Activated CD8-positive, alpha-beta memory T cell treated with anti-CD3 and anti-CD28 coated beads for 1 hour (primary cell): ENCODE data around the gene CMTM8.

Experiments
- DNase-seq, 2 donors: peaks; one replicate each; pipeline ENCODE4 v3.0.0-alpha.2; 2020; ENCODE audit warnings: low read depth in 1 of 2; ENCODE audit errors: extremely low read depth in 1 of 2

CMTM8 gene

GRCh38 chr3:32405711-32406323 lies 167.3 kb downstream of the CMTM8 start:
- no peak for DNase-seq

GRCh38 chr3:32406486-32407408 lies 168.3 kb downstream of the CMTM8 start:
- DNase-seq, result no peak

DNA sequence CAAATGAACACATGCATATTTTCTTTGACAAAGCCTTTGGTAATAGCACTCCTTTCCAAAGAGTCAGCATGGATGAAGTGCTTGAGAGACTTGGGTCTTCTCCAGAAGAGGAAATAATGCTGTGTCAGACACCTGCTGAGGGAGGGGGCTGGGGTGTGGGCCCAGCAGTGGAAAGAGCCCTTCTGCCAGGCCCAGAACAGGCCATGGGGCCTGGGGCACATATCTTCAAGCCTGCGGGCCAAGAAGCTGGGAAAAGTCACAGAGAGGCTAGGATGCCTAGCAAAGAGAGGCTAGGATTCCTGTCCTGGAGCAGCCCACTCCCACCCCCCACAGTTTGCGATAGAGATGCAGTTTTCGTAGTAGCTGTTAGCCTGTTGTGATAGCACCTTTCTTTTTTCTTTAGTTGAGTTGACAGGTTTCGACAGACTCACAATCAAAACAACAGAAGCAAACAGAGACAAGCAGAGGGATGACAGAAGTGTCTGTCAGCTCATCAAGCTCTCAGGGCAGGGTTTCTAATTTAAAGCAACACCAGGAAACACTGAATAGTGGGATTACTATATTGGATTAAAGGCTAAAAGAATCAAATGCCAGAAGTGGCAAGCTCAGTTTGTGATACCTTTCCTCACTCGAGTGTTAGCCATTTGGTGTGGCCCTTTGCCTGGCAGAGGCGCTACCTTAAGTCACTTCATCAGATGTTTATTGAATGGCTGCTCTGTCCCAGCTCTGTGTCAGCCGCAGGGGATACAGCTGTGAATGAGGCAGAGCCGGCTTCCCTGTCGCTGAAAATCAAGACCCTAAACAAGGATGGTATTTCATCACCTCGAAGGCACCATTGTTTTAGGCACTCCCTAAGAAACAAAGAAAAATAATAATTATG lies 172.1 kb downstream of the CMTM8 start:
- no peak for DNase-seq

GRCh38 chr3:32411442-32411841 lies 173.0 kb downstream of the CMTM8 start:
- DNase-seq, result no peak

DNA sequence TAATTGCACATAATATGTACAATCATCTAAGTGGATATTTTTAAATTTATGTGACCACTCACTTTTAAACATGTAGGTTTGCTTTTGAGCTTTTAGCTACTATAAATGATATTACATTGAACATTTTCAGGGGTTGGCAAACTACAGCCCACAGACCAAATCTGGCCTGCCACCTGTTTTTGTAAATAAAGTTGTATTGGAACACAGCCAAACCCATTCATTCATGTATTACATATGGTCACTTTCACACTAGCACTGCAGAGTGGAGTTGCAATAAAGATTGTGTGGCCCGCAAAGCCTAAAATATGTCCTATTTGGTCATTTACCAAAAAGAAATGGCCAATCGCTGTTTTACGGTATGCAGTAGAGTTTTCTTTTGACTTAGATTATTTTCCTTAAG lies 174.4 kb downstream of the CMTM8 start:
- DNase-seq, result no peak

DNA sequence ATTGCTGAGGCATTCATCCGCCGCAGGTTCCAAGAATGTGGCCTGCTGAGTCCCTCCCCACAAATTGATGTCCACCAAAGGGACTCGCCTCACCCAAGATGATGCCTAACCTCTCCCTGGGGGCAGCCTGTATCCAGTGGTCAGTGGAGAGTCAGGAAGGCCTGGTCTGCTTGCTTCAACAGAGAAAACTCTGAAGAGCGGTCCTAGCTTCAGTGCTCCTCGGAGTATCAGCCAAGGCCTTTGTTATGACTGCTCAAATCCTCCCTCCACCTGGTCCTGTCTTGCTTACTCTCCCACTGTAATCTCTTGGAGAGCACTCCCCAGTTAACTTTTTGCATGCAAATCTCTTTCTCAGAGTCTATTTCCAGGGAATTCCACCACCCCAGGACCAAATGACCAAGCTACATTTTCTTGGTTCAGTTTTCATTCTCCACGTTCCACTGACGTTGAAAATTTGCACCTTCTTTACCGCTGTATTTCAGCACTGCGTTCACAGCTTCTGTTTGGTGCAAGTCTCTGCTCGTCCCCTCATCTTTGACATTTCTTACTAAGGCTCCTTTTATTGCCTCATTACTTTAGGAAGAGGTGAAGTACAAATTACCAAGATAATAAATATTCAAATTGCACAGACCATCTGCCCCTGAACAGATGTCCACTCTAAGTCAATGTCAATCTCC lies 175.5 kb downstream of the CMTM8 start:
- DNase-seq, result no peak

DNA sequence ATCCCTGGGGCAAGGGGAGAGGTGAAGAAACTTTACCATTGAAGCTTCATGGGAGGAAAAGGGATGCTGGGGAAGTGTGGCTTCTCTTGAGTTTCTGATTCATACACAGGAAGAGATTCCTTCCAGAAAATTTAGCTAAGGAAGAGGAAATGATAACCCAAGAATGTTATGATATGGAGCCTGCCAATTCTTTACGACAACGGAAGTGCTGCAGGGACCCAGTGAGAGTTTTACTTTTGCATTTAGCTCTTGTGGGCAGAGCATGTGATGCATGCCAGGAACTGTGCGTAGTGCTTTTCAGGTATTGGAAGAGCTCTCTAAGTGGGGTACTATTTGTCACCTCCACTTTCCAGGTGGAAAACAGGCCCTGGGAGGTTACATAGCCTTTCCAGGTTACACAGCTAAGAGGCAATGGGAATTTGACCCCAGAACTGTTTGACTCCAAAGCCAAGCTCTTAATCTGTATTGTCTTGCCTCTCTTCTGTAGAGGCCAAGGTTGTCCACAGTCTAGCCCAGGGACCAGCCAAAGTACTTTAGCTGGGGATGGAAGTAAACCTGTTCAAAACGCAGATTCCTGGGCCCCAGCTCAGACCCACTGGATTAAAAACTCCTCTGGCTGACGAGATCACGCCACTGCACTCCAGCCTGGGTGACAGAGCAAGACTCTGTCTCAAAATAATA lies 176.2 kb downstream of the CMTM8 start:
- DNase-seq, result no peak

GRCh38 chr3:32419742-32420125 lies 181.3 kb downstream of the CMTM8 start:
- no peak for DNase-seq
